ENCODE results near the gene GRK6.

Gene GRK6

DNA sequence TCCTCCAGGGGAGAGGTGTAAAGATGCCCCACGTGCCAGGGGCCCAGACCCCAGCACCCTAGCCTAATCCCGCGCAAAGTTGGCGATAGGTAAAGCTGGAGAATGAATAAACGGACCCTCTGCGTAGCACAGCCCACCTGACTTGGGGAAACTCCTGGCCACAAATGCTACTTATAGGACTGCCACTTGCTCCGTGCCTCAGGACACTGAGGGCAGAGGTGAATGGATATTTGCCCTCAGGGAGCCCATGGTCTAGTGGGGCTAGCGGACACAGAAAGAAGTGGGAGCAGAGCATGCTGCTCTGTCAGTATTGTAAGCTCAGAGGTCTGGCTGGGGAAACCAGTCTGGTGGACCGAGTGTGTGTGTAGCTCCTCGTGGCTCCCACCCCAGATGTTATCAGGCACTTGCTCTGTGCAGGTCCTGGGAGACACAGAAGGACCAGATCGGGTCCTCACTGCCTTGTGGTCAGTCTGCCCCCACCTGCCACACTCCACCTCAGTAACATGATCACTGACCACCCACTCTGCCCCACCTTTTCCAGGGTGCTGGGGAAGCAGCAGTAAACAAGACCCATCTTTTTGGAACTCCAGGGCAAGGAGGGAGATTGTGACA lies 841 bp downstream of the GRK6 start:
- no peak for DNase-seq

DNA sequence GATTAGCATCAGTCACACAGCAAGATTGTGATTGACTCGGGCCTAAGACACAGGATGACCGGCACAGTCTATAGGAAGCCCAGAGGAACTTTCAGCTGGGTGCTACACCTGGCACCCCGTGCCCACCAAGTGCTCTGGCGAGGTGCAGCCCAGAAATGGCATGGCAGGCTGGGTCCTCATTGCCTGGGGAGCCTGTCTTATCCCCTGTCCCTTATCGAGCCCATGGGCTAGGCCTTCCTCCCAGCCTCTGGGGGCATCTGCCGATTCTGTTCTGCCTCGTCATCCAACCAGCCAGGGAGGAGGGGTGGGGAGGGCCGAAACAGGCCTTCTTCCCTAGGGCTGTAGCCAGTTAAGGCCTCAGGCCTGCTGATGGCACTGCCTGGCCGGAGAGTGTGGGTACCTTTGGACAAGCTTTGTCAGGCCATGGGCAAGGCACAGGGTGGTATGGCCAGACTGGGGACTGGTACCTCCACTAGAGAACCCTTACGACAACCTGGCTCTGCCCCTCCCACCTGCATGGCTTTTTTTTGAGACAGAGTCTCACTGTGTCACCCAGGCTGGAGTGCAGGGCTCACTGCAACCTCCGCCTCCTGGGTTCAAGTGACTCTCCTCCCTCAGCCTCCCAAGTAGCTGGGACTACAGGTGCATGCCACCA lies 1.6 kb downstream of the GRK6 start:
- DNase-seq = no peak

DNA sequence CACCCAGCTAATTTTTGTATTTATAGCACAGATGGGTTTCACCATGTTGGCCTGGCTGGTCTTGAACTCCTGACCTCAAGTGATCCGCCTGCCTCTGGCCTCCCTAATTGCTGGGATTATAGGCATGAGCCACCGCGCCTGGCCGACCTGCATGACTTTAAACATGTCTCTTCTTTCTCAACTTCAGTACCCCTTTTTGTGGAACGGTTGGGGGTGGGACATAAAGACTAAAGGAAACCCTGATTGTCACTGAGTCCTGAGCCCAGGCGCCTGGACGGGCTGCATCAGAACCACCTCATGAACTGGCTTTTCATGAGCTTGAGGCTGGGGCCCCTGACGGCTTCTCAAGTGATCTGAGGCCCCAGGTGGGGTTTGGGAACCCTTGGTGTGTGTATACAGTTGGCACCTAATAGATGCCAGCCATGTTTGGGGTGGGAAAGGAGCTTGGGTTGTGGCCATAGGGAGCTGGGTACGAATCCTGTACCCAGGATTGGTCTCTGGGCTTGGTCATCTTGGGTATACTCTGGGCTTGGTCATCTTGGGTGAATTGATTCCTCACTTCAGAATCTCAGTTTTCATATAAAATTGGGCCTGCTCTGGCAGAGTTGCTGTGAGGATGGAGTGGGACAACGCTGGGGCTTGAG lies 2.2 kb downstream of the GRK6 start:
- DNase-seq = no peak

DNA sequence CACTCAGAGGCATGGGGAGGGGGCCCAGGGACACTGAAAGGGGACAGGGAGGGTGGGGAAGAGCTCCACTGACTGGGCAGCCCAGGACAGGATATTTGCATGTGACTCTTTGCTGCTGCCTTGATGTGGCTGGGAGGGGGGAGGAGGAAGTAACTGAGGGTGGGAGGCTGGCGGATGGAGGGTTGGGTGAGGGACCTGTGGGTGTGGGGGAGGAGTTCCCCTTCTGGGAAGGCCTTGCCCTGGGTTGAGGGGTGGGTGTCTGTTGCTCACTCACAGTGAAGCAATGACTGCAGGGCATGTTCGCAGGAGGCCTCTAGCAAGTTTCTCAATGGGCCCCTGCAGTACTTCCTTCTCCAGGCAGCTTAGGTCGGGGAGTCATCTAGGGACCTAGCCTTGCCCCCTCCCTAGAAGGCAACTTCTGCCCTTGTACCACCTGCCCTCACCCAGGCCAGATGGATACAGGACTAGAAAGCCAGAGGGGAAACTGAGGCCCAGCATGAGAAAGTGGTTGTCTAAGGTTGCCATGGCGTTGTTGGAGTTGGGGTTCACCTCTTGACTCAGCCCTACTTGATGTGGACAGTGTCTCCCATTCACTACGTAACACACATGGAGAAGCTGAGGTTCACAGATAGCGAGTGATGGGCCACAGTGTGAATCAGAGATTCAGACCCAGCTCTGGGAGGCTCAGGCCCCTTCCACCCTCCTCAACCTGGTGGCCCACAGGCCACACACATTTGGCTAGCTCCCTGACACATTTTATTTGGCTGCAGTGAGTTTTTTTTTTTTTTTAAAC lies 3.0 kb downstream of the GRK6 start:
- DNase-seq = no peak

DNA sequence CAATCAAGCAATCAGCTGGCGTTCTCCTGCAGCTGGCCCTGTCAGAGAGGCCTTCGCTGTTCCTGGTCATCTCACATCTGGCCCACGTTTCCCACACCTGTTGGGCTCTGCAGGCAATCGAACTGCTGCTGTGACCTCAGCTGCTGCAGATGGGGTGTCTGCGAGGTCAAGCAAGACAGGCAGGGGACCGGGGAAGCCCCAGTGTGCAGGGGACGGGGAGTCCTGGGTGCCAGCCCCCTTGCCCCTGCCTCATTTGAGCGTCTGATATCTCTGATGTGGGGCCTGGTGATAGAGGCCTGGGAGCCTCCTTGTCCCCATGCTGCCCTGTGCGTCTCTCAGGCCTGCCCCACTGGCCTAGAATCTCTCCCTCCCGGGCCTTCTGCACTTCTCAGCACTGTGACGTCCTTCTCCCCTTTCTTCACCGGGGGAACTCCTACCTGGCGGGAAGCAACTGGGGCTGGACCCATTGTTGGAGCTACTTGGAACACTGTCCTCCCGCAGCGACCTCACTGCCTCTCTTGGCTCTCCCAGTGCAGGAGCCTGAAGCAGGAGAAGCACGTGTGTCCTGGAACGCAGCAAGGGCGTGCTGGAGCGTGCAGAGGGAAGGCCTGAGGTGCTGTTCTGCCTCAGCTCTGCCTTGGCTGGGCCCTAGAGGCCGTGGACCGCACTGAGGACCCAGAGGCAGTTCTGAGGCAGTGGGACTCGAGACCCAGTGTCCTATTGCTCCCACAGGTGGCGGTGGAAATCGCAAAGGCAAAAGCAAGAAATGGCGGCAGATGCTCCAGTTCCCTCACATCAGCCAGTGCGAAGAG lies 3.9 kb downstream of the GRK6 start:
- DNase-seq = no peak

DNA sequence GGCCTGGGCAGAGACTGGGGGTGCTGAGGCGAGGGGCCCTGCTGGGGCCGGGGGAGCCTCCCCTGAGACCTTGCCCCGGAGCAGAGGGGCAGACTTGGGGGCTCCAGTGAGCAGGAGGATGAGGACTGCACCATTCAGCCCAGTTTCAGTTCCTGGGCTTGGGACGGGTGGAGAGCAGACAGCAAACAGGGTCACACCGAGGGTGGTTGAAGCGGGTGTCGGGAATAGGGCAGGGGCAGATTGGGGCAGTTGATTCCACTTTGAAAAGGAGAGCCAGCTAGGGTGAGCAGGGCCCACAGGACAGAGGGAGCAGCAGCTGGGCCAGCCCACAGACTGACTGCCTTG lies 4.5 kb downstream of the GRK6 start:
- no peak for DNase-seq

DNA sequence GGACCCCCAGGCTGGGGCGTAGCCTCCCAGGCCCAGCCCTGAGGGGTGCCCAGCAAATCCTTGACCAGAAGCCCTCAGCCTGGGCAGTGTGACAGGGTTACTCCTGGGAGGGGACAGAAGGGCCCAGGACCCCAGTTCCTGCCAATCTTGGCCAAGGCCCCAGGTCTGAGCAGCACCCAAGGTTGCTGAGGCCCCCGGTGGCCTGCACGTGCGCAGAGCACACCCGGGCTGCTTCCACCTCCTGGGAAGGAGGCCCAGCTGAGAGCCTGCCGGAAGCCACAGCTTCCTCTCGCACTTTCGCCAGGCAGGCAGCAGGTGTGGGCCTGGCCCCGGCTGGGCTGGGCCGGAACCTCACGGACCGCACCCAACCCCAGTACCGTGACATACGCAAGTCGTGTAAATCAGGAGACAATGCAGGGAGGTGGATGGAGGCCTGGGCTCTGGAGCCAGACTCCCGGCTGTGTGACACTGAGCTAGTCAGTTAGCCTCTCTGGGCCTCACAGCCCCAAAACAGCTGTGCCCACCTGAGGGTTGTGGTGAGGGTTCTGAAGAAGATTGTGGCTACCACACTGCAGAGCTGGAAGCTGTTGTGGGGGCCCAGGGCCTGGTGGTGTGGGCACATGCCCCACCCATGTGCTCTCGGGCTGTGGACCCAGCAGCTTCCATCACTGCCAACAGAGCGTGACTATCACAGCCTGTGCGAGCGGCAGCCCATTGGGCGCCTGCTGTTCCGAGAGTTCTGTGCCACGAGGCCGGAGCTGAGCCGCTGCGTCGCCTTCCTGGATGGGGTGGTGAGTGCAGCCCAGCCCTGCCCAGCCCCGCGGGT lies 5.1 kb downstream of the GRK6 start:
- DNase-seq = no peak

DNA sequence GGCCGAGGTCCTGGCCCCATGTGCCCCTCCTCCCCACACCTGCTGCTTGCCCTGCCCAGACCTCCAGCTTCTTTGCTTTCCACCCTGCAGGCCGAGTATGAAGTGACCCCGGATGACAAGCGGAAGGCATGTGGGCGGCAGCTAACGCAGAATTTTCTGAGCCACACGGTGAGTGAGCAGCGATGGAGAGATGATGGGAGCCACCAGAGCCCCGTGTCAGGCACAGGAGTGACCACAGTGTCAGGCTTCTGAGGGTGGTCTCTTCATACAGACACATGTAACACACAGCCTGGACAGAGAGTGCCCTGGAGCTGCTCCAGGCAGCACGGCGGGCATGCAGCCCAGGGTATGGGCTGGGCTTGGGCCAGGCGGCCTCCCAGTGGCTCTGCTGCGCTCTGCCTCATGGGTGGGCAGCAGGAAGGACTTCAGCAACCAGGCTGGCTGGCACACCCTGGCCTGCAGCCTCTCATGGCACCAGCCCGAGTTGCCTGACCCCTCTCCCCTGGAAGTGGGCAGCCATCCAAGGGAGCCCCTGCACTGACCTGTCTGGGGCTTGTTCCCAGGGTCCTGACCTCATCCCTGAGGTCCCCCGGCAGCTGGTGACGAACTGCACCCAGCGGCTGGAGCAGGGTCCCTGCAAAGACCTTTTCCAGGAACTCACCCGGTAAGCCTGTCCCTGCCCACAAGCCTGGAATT lies 5.8 kb downstream of the GRK6 start:
- DNase-seq = no peak

DNA sequence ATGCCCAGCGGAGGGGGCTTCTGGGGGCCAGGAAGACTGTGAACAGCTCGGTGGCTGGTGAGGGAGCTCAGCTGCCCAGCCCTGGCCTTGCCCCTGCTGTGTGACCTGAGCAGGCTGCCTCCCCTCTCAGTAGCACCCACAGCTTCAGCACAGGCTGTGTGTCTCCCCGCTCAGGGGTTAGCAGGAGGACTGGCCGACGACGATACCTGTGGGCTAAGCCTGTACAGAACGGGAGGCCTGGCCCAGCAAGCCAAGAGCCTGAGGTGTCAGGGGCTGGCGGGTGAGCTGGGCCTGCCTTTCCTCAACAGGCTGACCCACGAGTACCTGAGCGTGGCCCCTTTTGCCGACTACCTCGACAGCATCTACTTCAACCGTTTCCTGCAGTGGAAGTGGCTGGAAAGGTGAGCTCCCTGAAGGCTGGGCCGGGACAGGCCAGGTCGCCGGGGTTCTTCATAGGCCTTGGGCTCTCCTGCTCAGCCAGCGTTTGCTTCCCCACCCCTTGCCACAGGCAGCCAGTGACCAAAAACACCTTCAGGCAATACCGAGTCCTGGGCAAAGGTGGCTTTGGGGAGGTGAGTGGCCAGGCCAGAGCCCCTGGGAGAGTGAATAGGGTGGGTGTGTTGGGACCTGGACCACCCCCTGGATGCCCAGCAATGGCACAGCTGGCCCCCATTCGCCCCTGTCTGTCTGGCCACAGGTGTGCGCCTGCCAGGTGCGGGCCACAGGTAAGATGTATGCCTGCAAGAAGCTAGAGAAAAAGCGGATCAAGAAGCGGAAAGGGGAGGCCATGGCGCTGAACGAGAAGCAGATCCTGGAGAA lies 6.6 kb downstream of the GRK6 start:
- DNase-seq = no peak

DNA sequence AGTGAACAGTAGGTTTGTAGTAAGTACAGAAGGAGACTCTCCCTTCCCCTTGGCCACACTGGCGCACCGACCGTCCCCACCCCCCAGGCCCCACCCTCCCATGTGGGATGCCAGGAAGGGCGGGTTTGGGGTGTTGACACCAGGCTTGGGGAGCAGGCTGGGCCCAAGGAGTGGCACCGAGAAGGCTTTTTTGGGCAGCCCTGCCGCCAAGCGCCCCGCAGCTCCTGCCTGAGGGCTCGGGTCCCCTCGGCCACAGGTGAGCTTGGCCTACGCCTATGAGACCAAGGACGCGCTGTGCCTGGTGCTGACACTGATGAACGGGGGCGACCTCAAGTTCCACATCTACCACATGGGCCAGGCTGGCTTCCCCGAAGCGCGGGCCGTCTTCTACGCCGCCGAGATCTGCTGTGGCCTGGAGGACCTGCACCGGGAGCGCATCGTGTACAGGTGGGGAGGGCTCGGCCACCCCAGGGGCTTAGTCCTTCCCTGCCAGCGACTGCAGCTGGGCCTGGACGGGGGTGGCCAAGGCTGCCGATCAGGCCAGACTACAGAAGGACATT lies 7.3 kb downstream of the GRK6 start:
- no peak for DNase-seq

DNA sequence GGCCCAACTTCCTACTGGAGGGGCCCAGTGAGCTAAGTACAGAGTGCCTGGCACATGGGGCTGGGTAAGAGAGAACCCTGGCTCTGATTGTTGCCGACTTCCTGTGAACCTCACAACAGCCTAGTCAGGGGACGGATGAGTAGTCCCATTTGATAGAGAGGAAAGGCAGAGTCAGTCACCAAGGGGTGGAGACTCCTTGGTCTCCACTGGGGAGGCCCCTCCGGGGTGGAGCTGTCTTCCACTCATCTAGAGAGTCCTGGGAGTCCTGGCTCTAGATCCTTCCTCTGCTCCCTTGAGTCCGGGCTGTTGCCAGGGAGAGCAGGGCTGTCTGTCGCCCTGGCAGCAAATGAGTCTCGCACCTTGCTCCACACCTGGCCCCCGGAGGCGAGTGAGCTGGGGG lies 8.0 kb downstream of the GRK6 start:
- DNase-seq = no peak

DNA sequence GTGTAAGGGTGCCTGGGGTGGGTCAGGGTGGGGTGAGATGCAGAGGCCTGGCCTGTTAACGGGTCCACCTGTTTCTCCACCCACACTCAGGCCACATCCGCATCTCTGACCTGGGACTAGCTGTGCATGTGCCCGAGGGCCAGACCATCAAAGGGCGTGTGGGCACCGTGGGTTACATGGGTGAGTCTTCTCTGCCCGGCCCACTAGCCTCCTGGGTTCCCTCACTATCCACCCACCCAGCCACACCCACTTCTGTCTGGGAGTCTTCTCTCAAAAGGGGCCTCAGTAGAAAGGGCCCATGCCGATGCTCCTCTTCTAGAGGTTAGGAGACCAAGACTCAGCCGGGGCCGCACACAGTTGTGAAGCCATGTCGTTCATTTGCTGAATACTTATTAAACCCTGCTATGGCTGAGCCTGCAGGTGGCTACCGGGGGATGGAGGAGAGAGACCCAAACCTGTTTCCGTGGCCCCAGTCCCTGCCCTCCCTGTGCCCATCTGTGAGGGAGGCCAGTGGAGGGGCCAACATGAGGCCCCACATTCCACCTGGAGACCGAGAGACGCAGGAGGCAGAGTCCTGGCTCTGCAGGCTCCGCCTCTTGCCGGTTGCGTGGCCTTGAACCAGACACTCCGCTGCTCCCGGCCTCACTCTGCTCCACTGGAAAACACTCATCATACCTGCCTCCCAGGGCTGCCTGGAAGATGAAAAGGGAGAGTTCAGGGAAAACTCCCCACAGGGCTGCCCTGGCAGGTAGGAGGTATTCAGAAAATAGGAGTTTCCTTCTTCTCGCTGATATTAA lies 8.7 kb downstream of the GRK6 start:
- DNase-seq = no peak

DNA sequence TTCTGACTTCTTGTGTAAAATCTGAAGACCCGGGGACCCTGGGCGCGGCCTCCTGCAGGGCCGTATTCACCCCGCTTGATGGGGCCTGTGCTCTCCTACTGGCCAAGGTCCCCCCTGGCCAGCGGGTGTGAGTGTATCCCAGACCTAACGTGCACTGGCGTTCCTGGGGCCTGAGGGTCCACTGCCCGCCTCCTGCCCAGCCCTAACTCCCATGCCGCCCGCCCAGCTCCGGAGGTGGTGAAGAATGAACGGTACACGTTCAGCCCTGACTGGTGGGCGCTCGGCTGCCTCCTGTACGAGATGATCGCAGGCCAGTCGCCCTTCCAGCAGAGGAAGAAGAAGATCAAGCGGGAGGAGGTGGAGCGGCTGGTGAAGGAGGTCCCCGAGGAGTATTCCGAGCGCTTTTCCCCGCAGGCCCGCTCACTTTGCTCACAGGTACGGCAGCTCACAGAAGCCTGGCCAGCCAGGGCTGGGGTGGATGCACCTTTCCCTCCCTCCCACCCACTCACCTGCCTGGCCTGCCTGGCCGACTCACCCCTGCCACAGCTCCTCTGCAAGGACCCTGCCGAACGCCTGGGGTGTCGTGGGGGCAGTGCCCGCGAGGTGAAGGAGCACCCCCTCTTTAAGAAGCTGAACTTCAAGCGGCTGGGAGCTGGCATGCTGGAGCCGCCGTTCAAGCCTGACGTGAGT lies 9.5 kb downstream of the GRK6 start:
- DNase-seq = no peak

DNA sequence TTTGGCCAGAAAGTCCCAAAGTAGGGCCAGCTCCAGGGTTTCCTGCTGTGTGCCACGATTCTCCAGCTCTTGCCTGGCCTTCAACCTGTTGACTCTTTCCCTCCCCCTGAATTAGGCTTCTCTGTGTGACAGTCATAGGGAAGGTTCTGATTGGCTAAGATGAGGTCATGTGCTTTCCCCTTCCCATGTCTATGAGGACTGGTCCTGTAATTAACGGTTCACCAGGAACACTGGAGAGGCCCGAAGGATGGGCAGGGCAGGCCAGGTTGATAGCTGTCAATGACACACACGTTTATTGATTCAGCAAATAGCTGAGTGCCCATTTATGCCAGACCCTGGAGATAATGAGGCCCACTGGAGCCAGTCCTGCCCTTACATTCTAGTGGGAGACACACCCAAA lies 11.1 kb downstream of the GRK6 start:
- peak; percentile 24 for DNase-seq

DNA sequence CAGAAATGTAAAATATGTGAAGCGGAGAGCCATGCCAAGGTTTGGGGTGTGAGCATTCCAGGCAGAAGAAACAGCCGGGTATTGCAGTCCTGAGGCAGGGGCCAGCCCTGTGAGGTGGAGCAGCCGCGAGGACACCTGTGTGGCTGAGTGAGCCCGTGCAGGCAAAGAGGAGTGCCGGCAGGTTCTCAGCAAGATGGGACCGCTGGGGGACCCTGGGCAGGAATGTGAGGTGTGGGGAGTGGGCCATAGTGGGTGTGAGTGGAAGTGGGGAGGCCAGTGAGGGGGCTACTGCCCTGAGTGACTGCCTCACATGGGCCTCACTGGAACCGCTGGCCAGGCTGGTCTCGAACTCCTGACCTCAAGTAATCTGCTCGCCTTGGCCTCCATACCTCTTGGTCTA lies 12.0 kb downstream of the GRK6 start:
- DNase-seq = no peak

DNA sequence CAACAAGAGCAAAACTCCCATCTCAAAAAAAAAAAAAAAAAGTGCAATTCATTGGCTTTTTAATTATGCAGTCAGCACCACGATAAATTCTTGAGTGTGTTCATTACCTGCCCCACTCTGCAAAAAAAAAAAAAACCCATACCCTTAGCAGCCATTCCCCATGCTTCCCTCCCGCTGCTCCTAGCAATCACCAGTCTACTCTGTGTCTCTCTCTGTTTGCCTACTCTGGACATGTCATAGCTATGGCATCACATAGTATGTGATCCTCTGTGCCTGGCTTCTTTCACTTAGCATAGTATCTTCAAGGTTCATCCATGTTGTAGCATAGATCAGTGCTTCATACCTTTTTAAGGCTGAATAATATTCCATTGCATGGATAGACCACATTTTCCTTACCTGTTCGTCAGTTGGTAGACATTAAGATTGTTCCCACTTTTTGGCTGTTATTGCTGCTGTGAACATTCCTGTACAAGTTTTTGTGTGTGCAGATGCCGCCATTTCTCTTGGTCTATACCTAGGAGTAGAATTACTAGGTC lies 13.1 kb downstream of the GRK6 start:
- no peak for DNase-seq

DNA sequence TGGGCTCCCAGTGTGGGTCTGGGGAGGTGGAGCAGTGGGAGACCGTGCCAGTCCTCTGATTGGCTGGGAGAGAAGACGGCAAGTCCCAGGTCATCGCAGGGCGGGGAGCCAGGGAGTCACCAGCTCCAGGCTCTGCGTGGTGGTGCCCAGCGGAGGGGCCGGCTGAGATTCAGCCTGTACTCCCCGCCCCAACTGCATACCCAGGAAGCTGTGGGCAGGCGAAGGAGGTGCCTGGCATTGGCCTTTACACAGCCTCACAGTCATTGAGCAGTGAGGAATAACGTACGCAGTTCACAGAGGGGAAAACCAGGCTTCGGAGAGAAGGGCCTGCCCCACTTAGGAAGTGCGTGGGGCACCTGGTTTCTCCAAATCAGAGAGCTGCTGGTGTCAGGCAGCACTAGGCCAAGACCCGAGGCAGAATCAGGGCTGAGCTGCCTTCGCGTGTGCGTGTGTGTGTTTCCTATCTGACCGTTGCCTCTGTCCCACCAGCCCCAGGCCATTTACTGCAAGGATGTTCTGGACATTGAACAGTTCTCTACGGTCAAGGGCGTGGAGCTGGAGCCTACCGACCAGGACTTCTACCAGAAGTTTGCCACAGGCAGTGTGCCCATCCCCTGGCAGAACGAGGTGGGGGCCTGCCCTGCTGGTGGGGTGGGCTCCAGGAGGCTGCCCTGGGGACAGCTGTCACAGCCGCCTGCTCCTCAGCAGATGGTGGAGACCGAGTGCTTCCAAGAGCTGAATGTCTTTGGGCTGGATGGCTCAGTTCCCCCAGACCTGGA lies 13.9 kb downstream of the GRK6 start:
- DNase-seq = no peak

All from right forelimb (tissue), 1 donor.